Peyer's patch (tissue), 4 donors: ENCODE measurements around the gene DSCAML1. TPM values are rescaled to one million over a fixed set of nuclear protein-coding genes. Genes with fewer than 3 reads are reported as not detected.

Experiments used
- DNase-seq, 3 donors: peaks; one replicate each; pipeline ENCODE4 v3.0.0-alpha.2; 2017 to 2019
- H3K27ac ChIP-seq, 4 donors: fragments of 200-600 bp; sonication (generic); one replicate each; pipeline ENCODE4 v1.5.1; 2016 to 2019
- H3K27me3 ChIP-seq, 2 donors: fragments of 200-600 bp; sonication (generic); one replicate each; pipeline ENCODE4 v1.5.1; 2019
- H3K36me3 ChIP-seq, 3 donors: fragments of 200-600 bp; sonication (generic); one replicate each; pipeline ENCODE4 v1.5.1; 2016 to 2019
- H3K4me1 ChIP-seq, 4 donors: fragments of 200-600 bp; sonication (generic); one replicate each; pipeline ENCODE4 v1.5.1; 2016 to 2019
- H3K4me3 ChIP-seq, 4 donors: fragments of 200-600 bp; sonication (generic); 1 replicate in 3 of 4; 2 replicates in 1 of 4; pipeline ENCODE4 v1.5.1; 2016 to 2019; ENCODE audit warnings: mild to moderate bottlenecking in 1 of 4
- H3K9me3 ChIP-seq, 4 donors: fragments of 200-600 bp; sonication (generic); one replicate each; pipeline ENCODE4 v1.5.1; 2016 to 2019; ENCODE audit warnings: mild to moderate bottlenecking in 1 of 4
- CTCF ChIP-seq, 6 experiments: fragments of 450-650 bp in 4 of 6; fragments of 200-600 bp in 2 of 6; sonication (generic) in 1 of 6; IDR thresholded peaks; one replicate each; pipeline ENCODE4 v1.5.1; 2017 to 2019; ENCODE audit warnings: antibody characterized with exemption in 6 of 6, mild to moderate bottlenecking in 3 of 6, moderate library complexity in 1 of 6
- POLR2A ChIP-seq, 2 donors: fragments of 450-650 bp; IDR thresholded peaks; one replicate each; pipeline ENCODE4 v1.5.1; 2017; ENCODE audit warnings: antibody characterized with exemption in 2 of 2, mild to moderate bottlenecking in 2 of 2, moderate library complexity in 2 of 2
- total RNA-seq, 4 donors: library from RNA; depleted of rRNA; stranded (reverse); fragments of >200 nt; gene quantifications; one replicate each; pipeline ENCODE4 v1.1.0, GENCODE V29; 2016

Gene DSCAML1
- total RNA-seq, 4 donors from 2014 or later: 0.18 to 5.8 (median 2.9) TPM

GRCh38 chr11:117631336-117632140, 165.5 kb downstream of the DSCAML1 start:
- H3K27me3 ChIP-seq: no peaks in the 10 kb centered on the region
- H3K4me1 ChIP-seq: no peaks in the 10 kb centered on the region
- H3K27ac ChIP-seq: no peak overlapping the region

GRCh38 chr11:117629891-117630538, 167.0 kb downstream of the DSCAML1 start:
- no peak for DNase-seq
- H3K36me3 ChIP-seq: no peaks in the 10 kb centered on the region

More at GRCh38 chr11:117631336-117632140, 165.5 kb downstream of the DSCAML1 start:
- H3K9me3 ChIP-seq: no peaks in the 10 kb centered on the region
- DNase-seq: no peak
- no peak overlapping the region for H3K4me3 ChIP-seq
- TF ChIP-seq POLR2A (IDR thresholded peaks at IDR 0.05) (no peak), CTCF (IDR thresholded peaks at IDR 0.05) (no peak)
- H3K36me3 ChIP-seq: no peaks in the 10 kb centered on the region

GRCh38 chr11:117629146-117629545, 167.9 kb downstream of the DSCAML1 start:
- no peaks in the 10 kb centered on the region for H3K4me1 ChIP-seq
- H3K27me3 ChIP-seq: no peaks in the 10 kb centered on the region
- H3K27ac ChIP-seq: no peak overlapping the region
- TF ChIP-seq CTCF (IDR thresholded peaks at IDR 0.05) (no peak), POLR2A (IDR thresholded peaks at IDR 0.05) (no peak)
- no peaks in the 10 kb centered on the region for H3K36me3 ChIP-seq
- no peak overlapping the region for H3K4me3 ChIP-seq
- no peaks in the 10 kb centered on the region for H3K9me3 ChIP-seq
- no peak for DNase-seq

More at GRCh38 chr11:117629891-117630538, 167.0 kb downstream of the DSCAML1 start:
- TF ChIP-seq POLR2A (IDR thresholded peaks at IDR 0.05): no peak
- no peak for TF ChIP-seq CTCF (IDR thresholded peaks at IDR 0.05)
- Histone ChIP-seq H3K4me1 (no peaks in the 10 kb centered on the region), H3K4me3 (no peak overlapping the region), H3K27ac (no peak overlapping the region), H3K27me3 (no peaks in the 10 kb centered on the region), H3K9me3 (no peaks in the 10 kb centered on the region)

GRCh38 chr11:117627259-117627658, 169.8 kb downstream of the DSCAML1 start:
- Histone ChIP-seq H3K36me3 (no peaks in the 10 kb centered on the region), H3K27ac (no peak overlapping the region), H3K4me3 (no peak overlapping the region), H3K27me3 (no peaks in the 10 kb centered on the region), H3K9me3 (no peaks in the 10 kb centered on the region), H3K4me1 (no peaks in the 10 kb centered on the region)
- DNase-seq: no peak
- TF ChIP-seq CTCF (IDR thresholded peaks at IDR 0.05): no peak
- TF ChIP-seq POLR2A (IDR thresholded peaks at IDR 0.05): no peak

GRCh38 chr11:117626576-117626975, 170.4 kb downstream of the DSCAML1 start:
- H3K4me1 ChIP-seq: no peaks in the 10 kb centered on the region
- TF ChIP-seq POLR2A (IDR thresholded peaks at IDR 0.05) (no peak), CTCF (IDR thresholded peaks at IDR 0.05) (no peak)

More at GRCh38 chr11:117626576-117626975, 170.4 kb downstream of the DSCAML1 start:
- Histone ChIP-seq H3K4me3 (no peak overlapping the region), H3K27me3 (no peaks in the 10 kb centered on the region), H3K9me3 (peaks cover 0 to under 1% (median 0%) of the 10 kb centered on the region in 4 donors), H3K36me3 (no peaks in the 10 kb centered on the region), H3K27ac (no peak overlapping the region)
- no peak for DNase-seq
